ENCODE results near the gene C2CD4D. TPM values are rescaled to one million over a fixed set of nuclear protein-coding genes. Genes with fewer than 3 reads are reported as not detected.

C2CD4D gene
- total RNA-seq, 1 donor: not detected

- no peak for DNase-seq (ENCODE audit: low read depth)
- TF ChIP-seq, protein P1, sequence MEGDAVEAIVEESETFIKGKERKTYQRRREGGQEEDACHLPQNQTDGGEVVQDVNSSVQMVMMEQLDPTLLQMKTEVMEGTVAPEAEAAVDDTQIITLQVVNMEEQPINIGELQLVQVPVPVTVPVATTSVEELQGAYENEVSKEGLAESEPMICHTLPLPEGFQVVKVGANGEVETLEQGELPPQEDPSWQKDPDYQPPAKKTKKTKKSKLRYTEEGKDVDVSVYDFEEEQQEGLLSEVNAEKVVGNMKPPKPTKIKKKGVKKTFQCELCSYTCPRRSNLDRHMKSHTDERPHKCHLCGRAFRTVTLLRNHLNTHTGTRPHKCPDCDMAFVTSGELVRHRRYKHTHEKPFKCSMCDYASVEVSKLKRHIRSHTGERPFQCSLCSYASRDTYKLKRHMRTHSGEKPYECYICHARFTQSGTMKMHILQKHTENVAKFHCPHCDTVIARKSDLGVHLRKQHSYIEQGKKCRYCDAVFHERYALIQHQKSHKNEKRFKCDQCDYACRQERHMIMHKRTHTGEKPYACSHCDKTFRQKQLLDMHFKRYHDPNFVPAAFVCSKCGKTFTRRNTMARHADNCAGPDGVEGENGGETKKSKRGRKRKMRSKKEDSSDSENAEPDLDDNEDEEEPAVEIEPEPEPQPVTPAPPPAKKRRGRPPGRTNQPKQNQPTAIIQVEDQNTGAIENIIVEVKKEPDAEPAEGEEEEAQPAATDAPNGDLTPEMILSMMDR (IDR thresholded peaks at IDR 0.05; ENCODE audit: insufficient read depth, low read depth, low read length): no peak
- H3K4me3 ChIP-seq (ENCODE audit: low read depth, low read length): no peak overlapping the region
Measured at GRCh38 chr1:151801846-151802245, 37.8 kb downstream of the C2CD4D start.

GRCh38 chr1:151801310-151801820 is 38.3 kb downstream of the C2CD4D start:
- no peak for DNase-seq (ENCODE audit: low read depth)
- TF ChIP-seq, protein P1 (IDR thresholded peaks at IDR 0.05; ENCODE audit: insufficient read depth, low read depth, low read length): no peak
- H3K4me3 ChIP-seq (ENCODE audit: low read depth, low read length): no peak overlapping the region

- H3K4me3 ChIP-seq (ENCODE audit: low read depth, low read length): no peak overlapping the region
- TF ChIP-seq, protein P1 (IDR thresholded peaks at IDR 0.05; ENCODE audit: insufficient read depth, low read depth, low read length): no peak
- no peak for DNase-seq (ENCODE audit: low read depth)
Measured at GRCh38 chr1:151800830-151801229, 38.8 kb downstream of the C2CD4D start.

GRCh38 chr1:151799179-151800022 is 40.2 kb downstream of the C2CD4D start:
- no peak overlapping the region for H3K4me3 ChIP-seq (ENCODE audit: low read depth, low read length)
- TF ChIP-seq, protein P1 (IDR thresholded peaks at IDR 0.05; ENCODE audit: insufficient read depth, low read depth, low read length): no peak
- DNase-seq (ENCODE audit: low read depth): no peak

GRCh38 chr1:151798571-151798970 is 41.0 kb downstream of the C2CD4D start:
- no peak for DNase-seq (ENCODE audit: low read depth)
- TF ChIP-seq, protein P1 (IDR thresholded peaks at IDR 0.05; ENCODE audit: insufficient read depth, low read depth, low read length): no peak
- H3K4me3 ChIP-seq (ENCODE audit: low read depth, low read length): no peak overlapping the region

GRCh38 chr1:151790940-151791651 is 48.5 kb downstream of the C2CD4D start:
- TF ChIP-seq, protein P1 (IDR thresholded peaks at IDR 0.05; ENCODE audit: insufficient read depth, low read depth, low read length): no peak
- H3K4me3 ChIP-seq (ENCODE audit: low read depth, low read length): peak overlapping the region; percentile 69
- DNase-seq (ENCODE audit: low read depth): peak; percentile 10
